Activated CD4-positive, alpha-beta T cell treated with anti-CD3 and anti-CD28 coated beads, Interleukin-2, amount 50 U/mL, for 16 hours (primary cell): ENCODE results near the gene RBM33.
"Not testable (repeated sequence)": the region's sequence is repeated elsewhere in the genome, so short reads cannot be mapped to it uniquely, and the experiment has no call there.

Experiments used
- DNase-seq: peaks from one replicate; pipeline ENCODE4 v3.0.0-alpha.2; 2020

The RBM33 gene

GRCh38 chr7:155665079-155665956, 20.9 kb downstream of the RBM33 start:
- no peak for DNase-seq

DNA sequence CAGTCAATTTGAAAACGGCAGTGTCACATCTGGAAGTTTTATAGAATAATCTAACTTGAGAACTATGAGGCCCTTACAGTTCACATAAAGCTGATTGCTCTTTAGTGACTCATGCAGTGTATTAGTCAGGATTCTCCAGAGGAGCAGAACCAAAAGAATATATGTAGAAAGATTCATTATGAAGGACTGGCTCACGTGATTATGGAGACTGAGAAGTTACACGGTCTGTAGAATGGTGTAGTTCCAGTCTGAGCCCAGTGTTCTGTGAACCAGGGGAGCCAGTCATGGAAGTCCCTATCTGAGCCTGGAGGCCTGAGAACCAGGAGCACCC, 21.5 kb downstream of the RBM33 start:
- no peak for DNase-seq

DNA sequence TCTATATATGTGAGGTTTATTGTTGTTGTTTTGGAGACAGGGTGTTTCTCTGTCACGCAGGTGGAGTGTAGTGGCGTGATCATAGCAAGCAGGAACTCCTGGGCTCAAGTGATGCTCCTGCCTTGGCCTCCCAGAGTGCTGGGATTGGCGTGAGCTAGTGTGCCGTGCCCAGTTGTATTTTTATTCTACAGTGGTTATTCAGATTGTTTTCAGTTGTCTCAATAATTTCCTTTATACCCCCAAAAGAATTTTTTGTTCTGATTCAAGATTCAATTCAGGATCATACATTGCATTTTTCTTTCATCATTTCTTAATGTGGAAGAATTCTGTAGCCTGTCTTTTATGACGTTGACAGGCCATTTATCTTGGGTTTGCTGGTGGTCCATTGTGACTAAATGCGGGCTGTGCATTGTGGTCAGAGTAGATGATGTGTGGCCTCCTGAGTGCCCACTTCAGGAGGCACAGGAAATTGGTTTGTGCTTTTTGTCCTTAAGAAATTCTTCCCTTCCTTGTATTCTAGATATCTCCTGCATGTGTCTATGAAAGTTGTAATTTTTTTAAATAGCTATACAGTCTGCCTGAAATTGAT, 22.9 kb downstream of the RBM33 start:
- DNase-seq, result no peak

GRCh38 chr7:155669717-155670505, 25.4 kb downstream of the RBM33 start:
- DNase-seq, result no peak

- DNase-seq, result no peak
Observed at GRCh38 chr7:155670521-155670920, 26.1 kb downstream of the RBM33 start.

- no peak for DNase-seq
Observed at GRCh38 chr7:155674556-155674955, 30.1 kb downstream of the RBM33 start.

DNA sequence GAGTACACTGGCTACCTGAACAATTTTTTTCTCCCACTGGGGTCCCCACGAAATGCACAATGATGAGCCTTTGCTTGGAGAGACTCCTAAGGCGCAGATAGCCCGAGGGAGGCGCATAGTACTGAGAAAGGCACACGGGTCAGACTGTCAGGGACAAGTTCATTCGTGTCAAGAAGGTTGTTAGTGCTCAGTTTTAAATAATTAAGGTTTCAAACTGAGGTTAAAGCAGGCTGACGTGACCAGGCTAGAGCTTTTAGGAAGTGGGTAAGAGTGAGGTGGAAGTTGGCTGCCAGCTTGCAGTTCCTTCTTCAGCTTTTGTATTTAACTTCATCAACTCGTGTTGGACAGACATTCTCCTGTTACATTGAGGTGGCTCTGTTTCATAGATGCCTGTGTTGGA, 31.6 kb downstream of the RBM33 start:
- DNase-seq, result no peak

GRCh38 chr7:155677688-155678087, 33.2 kb downstream of the RBM33 start:
- DNase-seq, result no peak

GRCh38 chr7:155680124-155680523, 35.7 kb downstream of the RBM33 start:
- no peak for DNase-seq

DNA sequence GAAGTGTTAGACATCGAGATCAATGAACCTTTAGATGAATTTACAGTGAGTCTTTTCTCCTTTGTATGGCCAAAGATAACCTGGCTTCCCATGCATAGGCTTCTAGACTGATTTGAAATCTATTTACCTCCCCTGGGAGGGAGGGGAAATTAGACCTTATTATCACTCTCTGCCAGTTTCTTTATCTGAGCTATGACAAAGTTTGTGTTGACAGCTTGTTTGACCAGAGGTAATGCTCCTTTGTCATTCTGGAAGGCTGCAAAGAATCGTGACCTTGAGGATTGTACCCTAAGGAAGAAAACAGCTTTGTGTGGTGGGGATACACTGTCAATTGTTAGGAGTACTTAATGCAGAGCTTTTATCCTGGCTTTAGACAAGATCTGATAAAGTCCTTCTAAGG, 36.4 kb downstream of the RBM33 start:
- no peak for DNase-seq

DNA sequence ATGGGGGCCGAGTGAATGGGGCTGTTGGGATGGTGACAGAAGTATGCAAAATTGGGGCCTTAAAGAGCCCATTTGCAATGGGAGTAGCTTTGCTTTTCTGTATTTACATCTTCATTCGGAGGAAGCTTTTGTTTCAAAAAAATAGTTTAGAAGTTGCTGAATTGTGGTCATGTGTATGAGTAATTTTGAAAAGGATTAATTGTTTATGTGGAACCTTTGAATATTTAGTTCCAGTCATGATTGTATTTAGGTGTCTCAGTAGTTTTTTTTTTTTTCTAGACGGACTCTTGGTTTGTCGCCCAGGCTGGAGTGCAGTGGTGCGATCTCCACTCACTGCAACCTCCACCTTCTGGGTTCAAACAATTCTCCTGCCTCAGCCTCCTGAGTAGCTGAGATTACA, 37.2 kb downstream of the RBM33 start:
- no peak for DNase-seq

GRCh38 chr7:155682484-155682883, 38.0 kb downstream of the RBM33 start:
- DNase-seq, result no peak

GRCh38 chr7:155683098-155683497, 38.6 kb downstream of the RBM33 start:
- DNase-seq, result no peak

- no peak for DNase-seq
Observed at GRCh38 chr7:155683714-155684113, 39.3 kb downstream of the RBM33 start.

- DNase-seq, result no peak
Observed at GRCh38 chr7:155684543-155684942, 40.1 kb downstream of the RBM33 start.

- no peak for DNase-seq
Observed at GRCh38 chr7:155685070-155685790, 40.8 kb downstream of the RBM33 start.

DNA sequence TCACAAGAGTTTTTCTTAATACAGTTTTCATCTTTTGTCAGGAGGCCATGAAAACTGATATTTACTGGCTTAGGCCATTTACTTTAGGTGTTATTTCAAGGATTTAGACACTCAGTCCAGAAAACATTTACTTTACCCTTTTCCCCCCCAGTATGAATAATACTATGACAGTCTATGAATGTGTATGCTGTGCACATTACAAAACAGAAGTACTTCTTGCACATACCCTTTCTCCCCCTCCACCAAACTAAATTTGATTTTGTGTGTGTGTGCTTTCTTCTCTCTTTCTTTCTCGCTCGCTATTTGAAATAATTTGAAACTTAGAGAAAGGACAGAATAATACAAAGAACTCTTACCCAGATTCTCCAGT, 41.3 kb downstream of the RBM33 start:
- no peak for DNase-seq

DNA sequence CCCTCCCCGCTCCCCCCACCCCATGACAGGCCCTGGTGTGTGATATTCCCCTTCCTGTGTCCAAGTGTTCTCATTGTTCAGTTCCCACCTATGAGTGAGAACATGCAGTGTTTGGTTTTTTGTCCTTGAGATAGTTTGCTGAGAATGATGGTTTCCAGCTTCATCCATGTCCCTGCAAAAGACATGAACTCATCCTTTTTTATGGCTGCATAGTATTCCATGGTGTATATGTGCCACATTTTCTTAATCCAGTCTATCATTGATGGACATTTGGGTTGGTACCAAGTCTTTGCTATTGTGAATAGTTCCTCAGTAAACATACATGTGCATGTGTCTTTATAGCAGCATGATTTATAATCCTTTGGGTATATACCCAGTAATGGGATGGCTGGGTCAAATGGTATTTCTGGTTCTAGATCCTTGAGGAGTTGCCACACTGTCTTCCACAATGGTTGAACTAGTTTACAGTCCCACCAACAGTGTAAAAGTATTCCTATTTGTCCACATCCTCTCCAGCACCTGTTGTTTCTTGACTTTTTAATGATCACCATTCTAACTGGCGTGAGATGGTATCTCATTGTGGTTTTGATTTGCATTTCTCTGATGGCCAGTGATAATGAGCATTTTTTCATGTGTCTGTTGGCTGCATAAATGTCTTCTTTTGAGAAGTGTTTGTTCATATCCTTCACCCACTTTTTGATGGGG, 42.3 kb downstream of the RBM33 start:
- not testable (repeated sequence) for DNase-seq

DNA sequence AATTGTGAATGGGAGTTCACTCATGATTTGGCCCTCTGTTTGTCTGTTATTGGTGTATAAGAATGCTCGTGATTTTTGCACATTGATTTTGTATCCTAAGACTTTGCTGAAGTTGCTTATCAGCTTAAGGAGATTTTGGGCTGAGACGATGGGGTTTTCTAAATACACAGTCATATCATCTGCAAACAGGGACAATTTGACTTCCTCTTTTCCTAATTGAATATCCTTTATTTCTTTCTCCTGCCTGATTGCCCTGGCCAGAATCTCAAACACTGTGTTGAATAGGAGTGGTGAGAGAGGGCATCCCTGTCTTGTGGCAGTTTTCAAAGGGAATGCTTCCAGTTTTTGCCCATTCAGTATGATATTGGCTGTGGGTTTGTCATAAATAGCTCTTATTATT, 43.8 kb downstream of the RBM33 start:
- DNase-seq, result not testable (repeated sequence)

- DNase-seq, result not testable (repeated sequence)
Observed at GRCh38 chr7:155690655-155691054, 46.2 kb downstream of the RBM33 start.

DNA sequence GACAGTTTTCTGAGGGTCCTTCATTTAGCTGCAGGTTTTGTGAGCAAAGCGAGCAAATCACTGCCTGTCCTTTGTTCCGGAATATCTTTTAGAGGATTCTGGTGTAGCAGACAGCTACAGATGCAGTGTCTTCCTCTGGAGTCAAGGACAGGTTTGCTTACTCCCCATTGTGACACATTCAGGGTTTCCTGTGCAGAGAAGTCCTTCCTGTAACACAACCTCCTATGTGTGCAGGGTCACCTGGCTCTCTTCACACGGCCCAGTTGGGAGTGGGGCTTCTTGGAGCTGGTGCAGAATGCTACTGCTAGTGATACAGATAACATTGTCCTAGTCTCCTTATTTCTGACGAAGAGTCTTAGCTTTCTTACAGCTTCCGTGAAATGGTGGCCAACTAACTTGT, 47.9 kb downstream of the RBM33 start:
- peak; percentile 31 for DNase-seq

- no peak for DNase-seq
Observed at GRCh38 chr7:155693826-155694225, 49.4 kb downstream of the RBM33 start.

- DNase-seq, result no peak
Observed at GRCh38 chr7:155694851-155695250, 50.4 kb downstream of the RBM33 start.
